Fibroblast of mammary gland (primary cell): ENCODE results near the gene LAMA5.

Experiments used
- DNase-seq: peaks from one replicate; pipeline ENCODE4 v3.0.0-alpha.2; 2010; ENCODE audit warnings: low read depth
- H3K4me3 ChIP-seq: 2 replicates; pipeline ENCODE4 v1.5.1; 2011; ENCODE audit warnings: low read depth, mild to moderate bottlenecking, low read length, moderate library complexity; ENCODE audit not compliant: control insufficient read depth
- CTCF ChIP-seq: conservative IDR thresholded peaks from 2 replicates; pipeline ENCODE4 v1.5.1; 2011; ENCODE audit warnings: low read depth, low read length, inconsistent platforms; ENCODE audit not compliant: control insufficient read depth, insufficient read depth

Gene LAMA5

GRCh38 chr20:62308102-62308822 is 58.9 kb downstream of the LAMA5 start:
- H3K4me3 ChIP-seq = no peak overlapping the region
- no peak for DNase-seq
- TF ChIP-seq CTCF = no peak

GRCh38 chr20:62307226-62308101 is 59.6 kb downstream of the LAMA5 start:
- no peak for TF ChIP-seq CTCF
- DNase-seq = no peak
- H3K4me3 ChIP-seq = no peak overlapping the region

- no peak for DNase-seq
- TF ChIP-seq CTCF = no peak
Observed at GRCh38 chr20:62306414-62307187, 60.5 kb downstream of the LAMA5 start.

GRCh38 chr20:62305765-62306413 is 61.2 kb downstream of the LAMA5 start:
- TF ChIP-seq CTCF = no peak
- H3K4me3 ChIP-seq = no peak overlapping the region
- no peak for DNase-seq

More at GRCh38 chr20:62306414-62307187, 60.5 kb downstream of the LAMA5 start:
- H3K4me3 ChIP-seq = no peak overlapping the region

- peak overlapping the region; percentile 80 for H3K4me3 ChIP-seq
Observed at GRCh38 chr20:62305149-62305764, 61.9 kb downstream of the LAMA5 start.

More at GRCh38 chr20:62305149-62305764, 61.9 kb downstream of the LAMA5 start:
- DNase-seq = no peak
- no peak for TF ChIP-seq CTCF
